Naive thymus-derived CD4-positive, alpha-beta T cell (primary cell): Measurements from ENCODE around the gene TRIM5. TPM values are rescaled to one million over a fixed set of nuclear protein-coding genes. Genes with fewer than 3 reads are reported as not detected.
A peak's percentile ranks its signal among the peaks of the same experiment; 100 is the strongest.
"Not testable (repeated sequence)": the region's sequence is repeated elsewhere in the genome, so short reads cannot be mapped to it uniquely, and the experiment has no call there.

Experiments
- ATAC-seq: fragments of 150-1000 bp; cut with Tn5 transposase; 2 replicates; pipeline ENCODE4 v1.10.0; 2021; ENCODE audit warnings: mild to moderate bottlenecking, moderate library complexity
- CTCF ChIA-PET: fragments of 350-600 bp; sonication (Branson Sonifier 250); formaldehyde crosslinking; loops from one replicate; lab custom pipeline; 2021; ENCODE audit warnings: antibody characterized with exemption; lab: Charles Lee
- POLR2A ChIA-PET: fragments of 350-600 bp; sonication (Branson Sonifier 250); formaldehyde crosslinking; loops from one replicate; lab custom pipeline; 2021; ENCODE audit warnings: antibody characterized with exemption, inconsistent platforms; lab: Charles Lee
- DNase-seq, 9 donors: peaks; one replicate each; pipeline versions ENCODE4 v3.0.0 to v3.0.0-alpha.2; 2020 to 2022; ENCODE audit warnings: mixed read lengths in 1 of 9
- H3K27ac ChIP-seq: one replicate; pipeline ENCODE4 v1.7.0; 2013; ENCODE audit warnings: mild to moderate bottlenecking, low read depth, low read length, moderate library complexity
- H3K27me3 ChIP-seq, 2 donors: one replicate each; pipeline ENCODE4 v1.7.0; 2013; ENCODE audit warnings: low read length in 2 of 2, mild to moderate bottlenecking in 2 of 2, moderate library complexity in 2 of 2; ENCODE audit not compliant: control insufficient read depth in 2 of 2, insufficient read depth in 2 of 2
- H3K36me3 ChIP-seq, 3 experiments: 1 replicate in 2 of 3; 2 replicates in 1 of 3; pipeline ENCODE4 v1.7.0; 2013; ENCODE audit warnings: low read length in 3 of 3, mild to moderate bottlenecking in 3 of 3, moderate library complexity in 1 of 3; ENCODE audit not compliant: insufficient read depth in 3 of 3, control insufficient read depth in 2 of 3
- H3K4me1 ChIP-seq, 2 donors: one replicate each; pipeline ENCODE4 v1.7.0; 2013; ENCODE audit warnings: low read length in 2 of 2, mild to moderate bottlenecking in 2 of 2, moderate library complexity in 1 of 2; ENCODE audit not compliant: control insufficient read depth in 2 of 2, insufficient read depth in 2 of 2
- H3K4me3 ChIP-seq: 2 replicates; pipeline ENCODE4 v1.7.0; 2013; ENCODE audit warnings: mild to moderate bottlenecking, low read length
- H3K9me3 ChIP-seq, 3 experiments: 1 replicate in 2 of 3; 2 replicates in 1 of 3; pipeline ENCODE4 v1.7.0; 2013; ENCODE audit warnings: low read length in 3 of 3; ENCODE audit not compliant: control insufficient read depth in 2 of 3
- H3K27ac Mint-ChIP-seq, 9 donors: one replicate each; pipeline ENCODE4 v1.8.0; 2020 to 2022; ENCODE audit warnings: mixed read lengths in 9 of 9, mild to moderate bottlenecking in 8 of 9, moderate library complexity in 5 of 9, inconsistent platforms in 2 of 9
- H3K27me3 Mint-ChIP-seq, 5 donors: one replicate each; pipeline ENCODE4 v1.8.0; 2021 to 2022; ENCODE audit warnings: mixed read lengths in 5 of 5, mild to moderate bottlenecking in 1 of 5
- H3K36me3 Mint-ChIP-seq, 5 donors: one replicate each; pipeline ENCODE4 v1.8.0; 2020 to 2022; ENCODE audit warnings: mixed read lengths in 5 of 5, mild to moderate bottlenecking in 3 of 5, inconsistent platforms in 1 of 5
- H3K4me1 Mint-ChIP-seq, 7 donors: one replicate each; pipeline ENCODE4 v1.8.0; 2020 to 2022; ENCODE audit warnings: mixed read lengths in 7 of 7, mild to moderate bottlenecking in 3 of 7, inconsistent platforms in 1 of 7
- H3K4me3 Mint-ChIP-seq, 10 donors: one replicate each; pipeline ENCODE4 v1.8.0; 2020 to 2022; ENCODE audit warnings: mild to moderate bottlenecking in 10 of 10, mixed read lengths in 10 of 10, moderate library complexity in 6 of 10, inconsistent platforms in 2 of 10
- H3K9me3 Mint-ChIP-seq, 11 donors: one replicate each; pipeline ENCODE4 v1.8.0; 2020 to 2022; ENCODE audit warnings: mixed read lengths in 11 of 11, mild to moderate bottlenecking in 4 of 11, inconsistent platforms in 1 of 11, moderate library complexity in 1 of 11
- intact Hi-C, 2 donors: fragments of 100-400 bp; cut with micrococcal nuclease; formaldehyde crosslinking; loops; one replicate each; pipeline ENCODE4 v1.15.1; 2023
- polyA plus RNA-seq, 2 donors: library from polyadenylated mRNA; unstranded; fragments of 300-500 nt; fragmentation: Illumina TruSeq; gene quantifications; one replicate each; pipeline ENCODE4 v1.2.3, GENCODE V29; 2021
- total RNA-seq, 6 experiments: library from RNA in 5 of 6; stranded (reverse) in 5 of 6; gene quantifications; 1 replicate in 5 of 6; 2 replicates in 1 of 6; pipeline ENCODE4 v1.2.3 and lab custom pipeline; 2021 to 2026

TRIM5 gene, protein sequence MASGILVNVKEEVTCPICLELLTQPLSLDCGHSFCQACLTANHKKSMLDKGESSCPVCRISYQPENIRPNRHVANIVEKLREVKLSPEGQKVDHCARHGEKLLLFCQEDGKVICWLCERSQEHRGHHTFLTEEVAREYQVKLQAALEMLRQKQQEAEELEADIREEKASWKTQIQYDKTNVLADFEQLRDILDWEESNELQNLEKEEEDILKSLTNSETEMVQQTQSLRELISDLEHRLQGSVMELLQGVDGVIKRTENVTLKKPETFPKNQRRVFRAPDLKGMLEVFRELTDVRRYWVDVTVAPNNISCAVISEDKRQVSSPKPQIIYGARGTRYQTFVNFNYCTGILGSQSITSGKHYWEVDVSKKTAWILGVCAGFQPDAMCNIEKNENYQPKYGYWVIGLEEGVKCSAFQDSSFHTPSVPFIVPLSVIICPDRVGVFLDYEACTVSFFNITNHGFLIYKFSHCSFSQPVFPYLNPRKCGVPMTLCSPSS
- total RNA-seq (10 to 100 TPM; 16.9 to 36.8 (median 26.2) TPM), polyA plus RNA-seq (10 to 100 TPM; 10.3 to 10.5 TPM), total RNA-seq (lab: John Stamatoyannopoulos, UW) (12.0 reads per million, percentile 39 among the genes with 10 or more reads in this experiment)

DNA sequence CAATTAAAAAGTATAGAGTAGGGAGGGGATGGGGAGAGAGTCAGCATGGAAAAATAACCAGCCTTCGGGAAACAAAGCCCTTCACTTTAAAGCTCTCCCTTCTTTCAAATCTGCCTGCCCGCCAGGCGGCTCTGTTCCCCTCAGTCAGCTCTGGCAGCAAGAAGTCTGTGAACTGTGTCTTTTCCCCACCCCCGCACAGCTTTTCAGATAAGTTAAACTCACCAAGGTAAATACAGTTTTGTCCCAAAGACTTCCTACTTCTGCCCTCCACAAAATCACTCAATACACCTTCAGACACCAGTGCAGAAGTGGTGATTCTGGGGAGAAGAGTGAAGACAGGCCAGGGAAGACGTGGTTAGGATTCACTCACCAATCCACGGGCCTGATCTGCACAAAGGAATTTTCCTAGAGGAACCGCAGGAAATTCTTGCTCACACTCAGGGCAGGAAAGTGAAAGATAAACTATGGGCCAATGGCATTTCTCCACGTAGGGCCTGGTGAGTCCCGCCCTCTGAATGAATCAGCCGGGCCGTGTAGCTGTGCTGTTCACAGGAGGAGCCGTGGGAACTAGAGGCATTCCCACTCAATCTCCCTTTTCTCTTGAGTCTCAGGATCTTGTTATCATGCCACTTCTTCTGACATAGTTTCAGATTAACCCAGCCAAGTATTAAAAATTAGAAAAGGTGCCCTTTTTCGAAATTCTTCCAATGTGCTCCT lies at the start of gene TRIM5:
Gene TRIM5, minus strand, starts transcription at position 429 of the 717 bp plus-strand sequence. CDS start 4,897 bp downstream, outside the sequence.
- ATAC-seq (peak; percentile 90), DNase-seq (peak; percentile 37 to 86 (median 83))
- H3K4me1 ChIP-seq: peaks cover 9 to 23% of the 10 kb centered on the region in 2 donors
- H3K27me3 ChIP-seq: no peaks in the 10 kb centered on the region
- Mint-ChIP-seq H3K4me1 (peaks cover 28 to 83% (median 66%) of the 10 kb centered on the region in 7 donors), H3K4me3 (peak within 1 kb of the TSS; percentile 81 to 99 (median 94)), H3K9me3 (peaks cover 0 to 3% (median 0%) of the 10 kb centered on the region in 11 donors), H3K27me3 (no peaks in the 10 kb centered on the region), H3K27ac (peak within 1 kb of the TSS; percentile 90 to 98 (median 95)), H3K36me3 (peaks cover 3 to 12% (median 8%) of the 10 kb centered on the region in 5 donors)
- H3K27ac ChIP-seq: peak within 1 kb of the TSS; percentile 76
- ChIA-PET POLR2A (interaction anchor here (0.7 to 3.4 kb wide), 6 partner anchors 9 to 47 kb away, joined by 3 to 22 read pairs (median 4); no protein-coding TSS in a partner anchor), CTCF (interaction anchor here (0.5 to 2.9 kb wide), 13 partner anchors 12 to 678 kb away, joined by 3 to 14 read pairs (median 5); partner anchors contain the start of genes OR52N2 and TRIM34)
- H3K4me3 ChIP-seq: peak within 1 kb of the TSS; percentile 90
- peaks cover 0 to 10% (median 3%) of the 10 kb centered on the region in 3 experiments for H3K36me3 ChIP-seq
- intact Hi-C loops: loop anchor here (1.0 to 10.0 kb wide), 17 partner anchors 7 to 1076 kb away; partner anchors contain the start of genes ARFIP2 (in 2 of the 2), OR52N2 (in 2 of the 2), TIMM10B (in 2 of the 2) and FHIP1B (in 1 of the 2)
- no peaks in the 10 kb centered on the region for H3K9me3 ChIP-seq

DNA sequence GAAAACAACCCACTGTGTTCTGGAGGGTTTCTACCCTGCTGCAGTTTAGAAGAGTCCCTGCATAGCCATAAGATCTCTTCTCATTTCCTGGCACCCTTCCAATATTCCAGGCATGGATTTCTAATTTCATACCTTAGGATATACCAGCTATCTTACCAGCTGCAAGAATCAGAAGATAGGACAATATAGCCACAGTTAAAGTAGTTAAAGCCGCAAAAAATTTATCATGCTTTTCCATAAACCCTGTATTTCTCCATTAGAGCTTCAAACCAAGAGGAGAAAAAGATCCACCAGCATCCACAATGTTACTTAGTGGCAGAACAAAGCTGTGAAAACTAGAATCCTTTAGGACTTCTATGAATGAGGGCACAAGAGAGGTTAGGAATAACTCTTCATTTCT lies 42.8 kb upstream of the TRIM5 start:
- Histone ChIP-seq H3K4me1 (no peaks in the 10 kb centered on the region), H3K36me3 (no peaks in the 10 kb centered on the region), H3K27ac (no peak overlapping the region), H3K9me3 (no peaks in the 10 kb centered on the region), H3K4me3 (no peak overlapping the region), H3K27me3 (no peaks in the 10 kb centered on the region)
- H3K4me3 Mint-ChIP-seq: no peak overlapping the region
- ChIA-PET POLR2A (no interaction called here), CTCF (no interaction called here)
- ATAC-seq (no peak), DNase-seq (no peak)
- peaks cover 5 to 20% (median 14%) of the 10 kb centered on the region in 5 donors for H3K36me3 Mint-ChIP-seq
- peaks cover 0 to 5% (median 4%) of the 10 kb centered on the region in 5 donors for H3K27me3 Mint-ChIP-seq
- H3K27ac Mint-ChIP-seq: no peak overlapping the region
- no peaks in the 10 kb centered on the region for H3K4me1 Mint-ChIP-seq
- intact Hi-C loops: no loop called here
- H3K9me3 Mint-ChIP-seq: no peaks in the 10 kb centered on the region

DNA sequence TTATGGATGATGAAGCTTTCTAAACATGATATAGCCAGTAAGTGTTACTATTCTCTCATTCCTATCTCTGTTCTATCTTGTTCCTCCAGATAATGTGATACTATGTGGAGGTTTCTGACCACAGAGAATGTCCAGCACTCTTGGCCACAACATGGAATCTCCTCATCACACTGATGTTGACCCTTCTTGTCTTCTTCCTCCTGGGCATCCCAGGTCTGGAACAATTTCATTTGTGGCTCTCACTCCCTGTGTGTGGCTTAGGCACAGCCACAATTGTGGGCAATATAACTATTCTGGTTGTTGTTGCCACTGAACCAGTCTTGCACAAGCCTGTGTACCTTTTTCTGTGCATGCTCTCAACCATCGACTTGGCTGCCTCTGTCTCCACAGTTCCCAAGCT lies 41.5 kb upstream of the TRIM5 start:
- Histone ChIP-seq H3K4me1 (no peaks in the 10 kb centered on the region), H3K9me3 (no peaks in the 10 kb centered on the region), H3K27ac (no peak overlapping the region), H3K27me3 (no peaks in the 10 kb centered on the region), H3K36me3 (no peaks in the 10 kb centered on the region), H3K4me3 (no peak overlapping the region)
- CTCF ChIA-PET: interaction anchor here (0.6 kb wide), 1 partner anchor 131 kb away, joined by 3 read pairs; no protein-coding TSS in a partner anchor
- H3K4me3 Mint-ChIP-seq: no peak overlapping the region
- H3K27me3 Mint-ChIP-seq: peaks cover 0 to 5% (median 1%) of the 10 kb centered on the region in 5 donors
- H3K9me3 Mint-ChIP-seq: no peaks in the 10 kb centered on the region
- no peak overlapping the region for H3K27ac Mint-ChIP-seq
- H3K4me1 Mint-ChIP-seq: no peaks in the 10 kb centered on the region
- DNase-seq: no peak
- H3K36me3 Mint-ChIP-seq: peaks cover 5 to 20% (median 12%) of the 10 kb centered on the region in 5 donors
- POLR2A ChIA-PET: no interaction called here
- intact Hi-C loops: no loop called here
- no peak for ATAC-seq

DNA sequence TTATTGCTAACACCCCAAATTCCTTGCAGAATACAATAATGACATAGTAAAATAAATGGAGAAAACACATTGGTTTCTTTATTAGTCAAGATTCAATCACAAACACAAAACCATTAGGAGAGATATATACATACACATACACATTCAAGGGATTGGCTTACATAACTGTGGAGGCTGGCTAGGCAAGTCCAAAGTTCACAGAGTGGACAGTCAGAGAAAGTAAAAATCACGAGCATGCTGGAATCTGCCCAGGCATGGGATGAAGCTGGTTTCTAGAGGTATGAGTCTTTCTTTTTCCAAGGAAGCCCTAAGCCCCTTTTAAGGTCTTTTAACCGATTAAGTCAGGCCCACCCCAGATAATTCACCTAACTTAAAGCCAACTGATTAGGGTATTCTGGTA lies 37.7 kb upstream of the TRIM5 start:
- Histone ChIP-seq H3K27ac (no peak overlapping the region), H3K4me1 (no peaks in the 10 kb centered on the region), H3K9me3 (no peaks in the 10 kb centered on the region), H3K27me3 (no peaks in the 10 kb centered on the region), H3K4me3 (no peak overlapping the region), H3K36me3 (peaks cover 0 to 4% (median 0%) of the 10 kb centered on the region in 3 experiments)
- no peaks in the 10 kb centered on the region for H3K4me1 Mint-ChIP-seq
- CTCF ChIA-PET: no interaction called here
- H3K4me3 Mint-ChIP-seq: no peak overlapping the region
- POLR2A ChIA-PET: no interaction called here
- peaks cover 15 to 18% (median 16%) of the 10 kb centered on the region in 5 donors for H3K36me3 Mint-ChIP-seq
- H3K27ac Mint-ChIP-seq: peak overlapping the region in 1 of 9 donors; percentile 34
- H3K9me3 Mint-ChIP-seq: peaks cover 0 to 14% (median 0%) of the 10 kb centered on the region in 11 donors
- DNase-seq (no peak), ATAC-seq (no peak)
- H3K27me3 Mint-ChIP-seq: no peaks in the 10 kb centered on the region
- intact Hi-C loops: no loop called here

DNA sequence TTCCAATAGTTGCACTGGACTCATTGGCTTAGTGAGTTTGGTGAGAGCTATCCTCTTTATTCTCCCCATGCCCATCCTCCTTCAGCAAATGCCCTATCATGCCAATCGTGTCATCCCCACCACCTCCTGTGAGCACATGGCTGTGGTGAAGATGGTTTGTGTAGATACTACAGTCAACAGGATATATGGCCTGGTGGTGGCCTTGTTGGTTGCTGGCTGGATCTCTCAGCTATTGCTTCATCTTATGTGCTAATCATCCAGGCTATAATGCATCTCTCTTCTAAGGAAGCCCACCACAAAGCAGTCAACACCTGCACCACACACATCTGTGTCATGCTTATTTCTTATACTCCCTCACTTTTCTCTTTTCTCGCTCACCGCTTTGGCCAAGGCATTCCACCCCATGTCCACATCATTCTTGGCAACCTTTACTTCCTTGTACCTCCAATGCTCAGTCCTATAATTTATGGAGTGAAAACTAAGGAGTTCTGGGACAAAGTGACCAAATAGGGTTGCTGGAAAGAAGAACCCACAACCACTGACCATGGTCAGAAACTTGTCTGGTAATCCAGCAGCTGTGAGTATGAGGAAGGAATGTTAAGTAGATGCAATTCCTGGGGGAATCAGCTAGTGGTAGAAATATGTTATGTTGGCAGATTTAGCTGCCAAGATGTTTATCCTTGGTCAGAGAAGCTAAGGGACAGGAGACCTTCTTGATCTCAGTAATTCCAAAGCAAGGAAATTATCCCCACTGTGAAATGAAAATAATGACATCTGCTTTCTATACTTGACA lies 35.0 kb upstream of the TRIM5 start:
- ChIA-PET CTCF (no interaction called here), POLR2A (no interaction called here)
- Mint-ChIP-seq H3K4me3 (no peak overlapping the region), H3K27ac (peak overlapping the region in 2 of 9 donors; percentile 16 to 28), H3K36me3 (peaks cover 10 to 23% (median 14%) of the 10 kb centered on the region in 5 donors), H3K4me1 (no peaks in the 10 kb centered on the region), H3K9me3 (peaks cover 0 to 14% (median 2%) of the 10 kb centered on the region in 11 donors), H3K27me3 (no peaks in the 10 kb centered on the region)
- Histone ChIP-seq H3K27me3 (no peaks in the 10 kb centered on the region), H3K4me3 (no peak overlapping the region), H3K36me3 (peaks cover 0 to 4% (median 0%) of the 10 kb centered on the region in 3 experiments), H3K27ac (no peak overlapping the region), H3K4me1 (no peaks in the 10 kb centered on the region), H3K9me3 (no peaks in the 10 kb centered on the region)
- DNase-seq (no peak), ATAC-seq (no peak)
- intact Hi-C loops: no loop called here

DNA sequence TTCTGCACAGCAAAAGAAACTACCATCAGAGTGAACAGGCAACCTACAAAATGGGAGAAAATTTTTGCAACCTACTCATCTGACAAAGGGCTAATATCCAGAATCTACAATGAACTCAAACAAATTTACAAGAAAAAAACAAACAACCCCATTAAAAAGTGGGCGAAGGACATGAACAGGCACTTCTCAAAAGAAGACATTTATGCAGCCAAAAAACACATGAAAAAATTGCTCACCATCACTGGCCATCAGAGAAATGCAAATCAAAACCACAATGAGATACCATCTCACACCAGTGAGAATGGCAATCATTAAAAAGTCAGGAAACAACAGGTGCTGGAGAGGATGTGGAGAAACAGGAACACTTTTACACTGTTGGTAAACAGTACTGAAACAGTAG lies 31.6 kb upstream of the TRIM5 start:
- H3K27me3 ChIP-seq, H3K4me1 Mint-ChIP-seq, ATAC-seq, H3K27ac ChIP-seq, H3K9me3 ChIP-seq, intact Hi-C loops, H3K36me3 ChIP-seq, CTCF ChIA-PET, H3K4me3 ChIP-seq, H3K27ac Mint-ChIP-seq, DNase-seq, H3K27me3 Mint-ChIP-seq, H3K4me3 Mint-ChIP-seq, H3K4me1 ChIP-seq, POLR2A ChIA-PET: not testable (repeated sequence)
- Mint-ChIP-seq H3K9me3 (peaks cover 0 to 14% (median 2%) of the 10 kb centered on the region in 11 donors), H3K36me3 (peaks cover 10 to 35% (median 11%) of the 10 kb centered on the region in 5 donors)
